ENCODE results near the gene POR.
A peak's percentile ranks its signal among the peaks of the same experiment; 100 is the strongest.
"Not testable (repeated sequence)": the region's sequence is repeated elsewhere in the genome, so short reads cannot be mapped to it uniquely, and the experiment has no call there.

POR gene

DNA sequence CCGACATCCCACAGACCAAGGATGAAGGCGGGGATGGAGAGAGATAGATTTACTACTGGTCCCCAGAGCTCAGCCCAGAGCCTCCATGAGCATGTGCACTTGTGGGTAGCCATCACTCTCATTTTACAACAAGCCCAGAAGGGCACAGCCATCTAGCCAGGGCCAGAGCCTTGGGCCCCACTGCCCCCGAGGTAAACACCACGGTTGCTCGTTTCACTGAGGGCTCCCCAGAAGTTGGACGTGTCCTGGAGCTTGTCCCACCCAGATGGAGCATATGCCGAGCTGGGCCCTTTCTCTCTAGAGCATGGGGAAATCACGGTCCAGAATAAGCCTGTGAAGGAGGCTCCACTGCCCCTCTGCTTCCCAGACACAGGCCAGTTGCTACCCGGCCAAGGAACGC, 88.4 kb downstream of the POR start:
- no peak overlapping the region for H3K4me2 ChIP-seq

DNA sequence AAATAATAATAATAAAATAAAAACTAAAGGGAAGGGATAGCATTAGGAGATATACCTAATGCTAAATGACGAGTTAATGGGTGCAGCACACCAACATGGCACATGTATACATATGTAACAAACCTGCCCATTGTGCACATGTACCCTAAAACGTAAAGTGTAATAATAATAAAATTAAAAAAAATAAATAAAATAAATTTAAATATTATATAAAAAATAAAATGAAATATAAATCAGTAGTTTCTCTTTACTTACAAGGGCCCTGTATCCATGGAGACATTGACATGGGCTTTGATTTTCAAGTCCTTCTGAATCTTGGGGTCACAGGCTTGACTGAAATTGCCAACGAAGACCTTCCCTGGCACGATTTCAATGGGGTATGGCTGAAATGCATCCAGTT, 90.0 kb downstream of the POR start:
- H3K4me2 ChIP-seq; H3K9me3 ChIP-seq (replicated peaks in 1 of 11): not testable (repeated sequence)

More for the DNA sequence above, 88.4 kb downstream of the POR start:
- Histone ChIP-seq H3K4me1 (peaks cover 10 to 18% (median 13%) of the 10 kb centered on the region in 10 experiments), H3K27ac (no peak overlapping the region), H3K4me3 (no peak overlapping the region), H4K20me1 (peaks cover 15 to 74% (median 20%) of the 10 kb centered on the region in 11 experiments; a peak in 18 of 22 replicates), H3K36me3 (peaks cover 54 to 90% (median 68%) of the 10 kb centered on the region in 11 experiments), H3K9ac (no peak overlapping the region), H3K27me3 (peaks cover 0 to 9% (median 0%) of the 10 kb centered on the region in 11 experiments; a peak in 1 of 22 replicates), H3K9me3 (replicated peaks in 1 of 11) (peaks cover 0 to 5% (median under 1%) of the 10 kb centered on the region in 11 experiments; a peak in 11 of 22 replicates)
- TF ChIP-seq Cebpa-rat (IDR thresholded peaks at IDR 0.05), result no peak

DNA sequence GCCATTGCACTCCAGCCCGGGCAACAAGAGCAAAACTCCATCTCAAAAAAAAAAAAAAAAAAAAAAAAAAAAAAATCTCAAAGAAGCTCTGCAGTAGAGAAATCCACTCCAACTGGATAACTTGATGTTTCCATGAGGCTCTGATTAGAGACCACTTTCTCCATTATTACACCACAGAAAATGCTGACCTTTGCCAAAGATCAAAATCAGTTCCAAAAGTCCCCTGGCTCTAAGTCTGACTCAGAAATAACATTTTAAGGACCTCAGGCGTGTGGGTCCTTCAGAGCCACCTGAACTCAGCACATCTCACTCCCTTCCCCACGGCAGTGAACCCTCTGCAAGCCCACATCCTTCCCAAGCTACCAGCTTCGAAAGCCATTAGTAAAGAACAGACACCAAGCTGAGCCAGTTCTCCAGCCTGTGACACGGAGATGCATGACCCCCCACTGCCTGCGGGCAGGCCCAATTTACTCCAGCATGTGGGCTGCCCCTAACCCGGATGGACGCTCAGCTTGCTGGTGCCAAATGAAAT, 93.3 kb downstream of the POR start:
- Histone ChIP-seq H3K4me3 (0 out of 20 replicates have a peak overlapping the region, but pooled peaks of 1 of the 10 experiments have one; percentile 44), H3K9ac (peak overlapping the region in 8 of 11 experiments; percentile 3 to 64 (median 50); a peak in 8 of 22 replicates), H3K9me3 (replicated peaks in 1 of 11) (no peaks in the 10 kb centered on the region), H3K36me3 (peaks cover 21 to 61% (median 37%) of the 10 kb centered on the region in 11 experiments), H3K27ac (peak overlapping the region in 10 of 11 experiments; percentile 0 to 76 (median 62); a peak in 18 of 22 replicates), H3K4me2 (peak overlapping the region; percentile 63 to 94 (median 89)), H3K4me1 (peaks cover 52 to 59% (median 57%) of the 10 kb centered on the region in 10 experiments), H3K27me3 (peaks cover 0 to 9% (median 0%) of the 10 kb centered on the region in 11 experiments; a peak in 1 of 22 replicates), H4K20me1 (peaks cover 33 to 93% (median 51%) of the 10 kb centered on the region in 11 experiments; a peak in 19 of 22 replicates)
- TF ChIP-seq Cebpa-rat (IDR thresholded peaks at IDR 0.05), result no peak

More for the DNA sequence above, 90.0 kb downstream of the POR start:
- H3K9ac ChIP-seq, H3K27me3 ChIP-seq, H3K4me3 ChIP-seq, H3K27ac ChIP-seq: not testable (repeated sequence)
- peaks cover 47 to 73% (median 56%) of the 10 kb centered on the region in 11 experiments for H3K36me3 ChIP-seq
- peaks cover 25 to 31% (median 29%) of the 10 kb centered on the region in 10 experiments for H3K4me1 ChIP-seq
- H4K20me1 ChIP-seq, result peaks cover 27 to 88% (median 31%) of the 10 kb centered on the region in 11 experiments; a peak in 18 of 22 replicates

DNA sequence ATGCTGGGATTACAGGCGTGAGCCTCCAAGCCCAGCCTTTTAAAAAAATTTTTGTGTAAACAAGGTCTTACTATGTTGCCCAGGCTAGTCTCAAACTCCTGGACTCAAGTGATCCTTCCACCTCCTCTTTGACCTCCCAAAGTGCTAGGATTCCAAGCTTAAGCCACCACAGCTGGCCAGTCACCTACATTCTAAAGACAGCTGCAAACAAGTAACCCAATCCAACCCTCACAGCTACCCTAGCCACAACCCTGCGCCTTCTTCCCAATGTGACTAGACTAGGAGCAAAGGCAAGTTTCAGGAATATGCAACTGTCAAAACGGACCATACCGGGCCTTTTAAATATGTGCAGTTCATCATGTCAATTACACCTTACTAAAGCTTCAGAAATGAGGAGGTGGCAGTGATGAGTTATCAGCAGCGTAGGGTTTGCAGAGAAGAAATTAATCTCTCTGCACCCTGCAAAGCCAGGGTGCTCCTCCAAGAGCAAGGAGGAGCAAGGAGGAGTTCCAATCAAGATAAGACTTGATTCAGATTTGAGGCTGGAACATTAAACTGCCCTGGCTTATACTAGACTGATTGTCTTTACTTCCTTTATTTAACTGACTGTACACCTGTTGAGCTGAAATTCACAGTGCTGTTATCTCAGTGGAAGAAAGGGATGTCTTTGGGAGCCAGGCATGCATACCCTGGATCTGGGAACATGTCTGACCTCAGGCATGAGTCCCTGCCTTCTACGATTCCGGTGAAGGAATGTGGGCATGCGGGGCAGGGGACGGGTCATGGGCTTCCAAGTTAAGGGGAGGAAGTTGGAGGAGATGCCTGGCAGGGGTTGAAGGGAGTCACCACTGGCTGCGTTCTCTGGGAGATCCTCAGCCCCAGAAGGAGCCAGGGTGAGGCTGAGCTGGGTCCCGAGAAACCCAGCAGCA, 95.0 kb downstream of the POR start:
- Histone ChIP-seq H3K4me2 (peak overlapping the region; percentile 63 to 94 (median 89)), H3K27ac (peak overlapping the region; percentile 35 to 76 (median 62); a peak in 21 of 22 replicates), H3K9ac (peak overlapping the region; percentile 34 to 67 (median 56); a peak in 20 of 22 replicates)

DNA sequence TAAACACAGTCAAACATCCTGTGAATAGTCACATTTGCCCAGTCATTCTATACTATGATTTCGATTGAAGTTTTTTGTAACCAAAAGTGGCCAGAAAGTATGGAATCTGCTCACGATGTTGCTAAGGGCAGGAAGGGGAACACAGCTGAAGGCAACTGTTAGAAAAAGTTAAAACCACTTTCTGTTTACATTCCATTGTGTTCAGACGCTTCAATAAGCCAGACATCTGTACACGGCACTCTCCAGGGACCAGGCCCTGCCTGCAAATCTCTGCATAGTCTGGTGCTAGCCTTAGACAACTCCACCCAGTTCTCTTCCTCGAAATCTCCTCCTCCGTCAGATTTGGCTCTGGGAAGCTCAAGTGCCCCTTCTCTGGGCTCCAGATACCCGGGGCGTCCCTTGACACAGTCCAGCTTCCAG, 96.5 kb downstream of the POR start:
- Histone ChIP-seq H3K4me3 (no peak overlapping the region), H3K9ac (peak overlapping the region in 8 of 11 experiments; percentile 9 to 60 (median 28); a peak in 14 of 22 replicates), H3K36me3 (peaks cover 6 to 58% (median 34%) of the 10 kb centered on the region in 11 experiments; a peak in 20 of 22 replicates), H3K27me3 (peaks cover 0 to 9% (median 0%) of the 10 kb centered on the region in 11 experiments; a peak in 1 of 22 replicates), H3K4me1 (peaks cover 52 to 59% (median 57%) of the 10 kb centered on the region in 10 experiments), H4K20me1 (peaks cover 21 to 72% (median 51%) of the 10 kb centered on the region in 11 experiments; a peak in 19 of 22 replicates), H3K27ac (peak overlapping the region in 8 of 11 experiments; percentile 3 to 73 (median 50); a peak in 18 of 22 replicates), H3K4me2 (peak overlapping the region; percentile 63 to 94 (median 89)), H3K9me3 (replicated peaks in 1 of 11) (peaks cover 0 to 7% (median 4%) of the 10 kb centered on the region in 11 experiments; a peak in 3 of 22 replicates)
- TF ChIP-seq Cebpa-rat (IDR thresholded peaks at IDR 0.05), result no peak

More for the DNA sequence above, 95.0 kb downstream of the POR start:
- Histone ChIP-seq H3K27me3 (peaks cover 0 to 9% (median 0%) of the 10 kb centered on the region in 11 experiments; a peak in 1 of 22 replicates), H3K4me1 (peaks cover 52 to 59% (median 57%) of the 10 kb centered on the region in 10 experiments), H4K20me1 (peaks cover 29 to 85% (median 51%) of the 10 kb centered on the region in 11 experiments; a peak in 19 of 22 replicates), H3K4me3 (peak overlapping the region in 7 of 10 experiments; percentile 0 to 46 (median 18); a peak in 8 of 20 replicates), H3K36me3 (peaks cover 5 to 59% (median 32%) of the 10 kb centered on the region in 11 experiments; a peak in 20 of 22 replicates), H3K9me3 (replicated peaks in 1 of 11) (no peaks in the 10 kb centered on the region)
- TF ChIP-seq Cebpa-rat (IDR thresholded peaks at IDR 0.05), result no peak

DNA sequence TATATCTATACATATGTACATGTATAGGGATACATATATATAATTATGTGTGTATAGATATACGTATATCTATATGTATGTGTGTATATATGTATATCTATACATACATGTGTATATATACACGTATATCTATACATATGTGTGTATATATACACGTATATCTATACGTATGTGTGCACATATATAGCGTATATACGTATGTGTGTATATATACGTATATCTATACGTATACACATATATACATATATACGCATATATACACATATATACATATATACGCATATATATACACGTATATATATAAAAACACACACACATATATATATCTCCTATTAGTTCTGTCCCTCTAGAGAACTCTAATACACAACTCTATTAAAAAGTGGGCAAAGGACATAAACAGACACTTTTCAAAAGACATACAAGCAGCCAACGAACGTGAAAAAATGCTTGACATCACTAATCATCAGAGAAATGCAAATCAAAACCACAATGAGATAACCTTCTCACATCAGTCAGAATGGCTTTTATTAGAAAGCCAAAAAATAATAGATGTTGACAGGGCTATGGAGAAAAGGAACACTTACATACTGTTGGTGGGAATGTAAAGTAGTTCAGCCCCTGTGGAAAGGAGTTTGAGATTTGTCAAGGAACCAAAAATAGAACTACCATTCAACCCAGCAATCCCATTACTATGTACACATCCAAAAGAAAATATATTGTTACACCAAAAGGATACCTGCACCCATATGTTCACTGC, 101.4 kb downstream of the POR start:
- H3K4me2 ChIP-seq, result no peak overlapping the region
- peaks cover 16 to 90% (median 73%) of the 10 kb centered on the region in 11 experiments for H3K36me3 ChIP-seq
- H3K27me3 ChIP-seq, result no peaks in the 10 kb centered on the region
- H3K27ac ChIP-seq, result no peak overlapping the region
- no peak overlapping the region for H3K4me3 ChIP-seq
- peaks cover 0 to 25% (median 9%) of the 10 kb centered on the region in 11 experiments; a peak in 10 of 22 replicates for H4K20me1 ChIP-seq
- peaks cover 24 to 35% (median 27%) of the 10 kb centered on the region in 10 experiments for H3K4me1 ChIP-seq
- H3K9ac ChIP-seq, result no peak overlapping the region
- TF ChIP-seq Cebpa-rat (IDR thresholded peaks at IDR 0.05), result no peak
- peaks cover 0 to 7% (median 4%) of the 10 kb centered on the region in 11 experiments; a peak in 3 of 22 replicates for H3K9me3 ChIP-seq (replicated peaks in 1 of 11)

DNA sequence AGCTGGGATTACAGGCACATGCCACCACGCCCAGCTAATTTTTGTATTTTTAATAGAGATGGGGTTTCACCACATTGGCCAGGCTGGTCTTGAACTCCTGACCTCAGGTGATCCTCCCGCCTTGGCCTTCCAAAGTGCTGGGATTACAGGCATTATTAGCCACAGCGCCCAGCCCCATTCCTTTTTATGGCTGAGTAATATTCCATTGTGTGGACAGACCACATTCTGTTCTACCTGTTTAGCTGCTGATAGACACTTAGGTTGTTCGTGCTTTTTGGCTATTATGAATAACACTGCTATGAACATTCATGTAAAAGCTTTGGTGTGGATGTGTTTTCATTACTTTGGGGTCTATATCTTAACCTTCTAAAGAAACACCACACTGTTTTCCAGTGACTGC, 103.6 kb downstream of the POR start:
- Histone ChIP-seq H4K20me1 (peaks cover 0 to 15% (median 0%) of the 10 kb centered on the region in 11 experiments; a peak in 4 of 22 replicates), H3K36me3 (peaks cover 26 to 84% (median 74%) of the 10 kb centered on the region in 11 experiments), H3K4me1 (peaks cover 18 to 42% (median 25%) of the 10 kb centered on the region in 10 experiments)
- H3K27me3 ChIP-seq; H3K4me3 ChIP-seq; H3K9ac ChIP-seq; H3K4me2 ChIP-seq; H3K27ac ChIP-seq; H3K9me3 ChIP-seq (replicated peaks in 1 of 11): not testable (repeated sequence)

Data from BLaER1 treated with 17β-estradiol and CSF1 and Interleukin-3, amounts not matched to agents 10 nM and 100 nM (cell line).